GM12892 (cell line): ENCODE data around the gene INO80E. TPM values are rescaled to one million over a fixed set of nuclear protein-coding genes. Genes with fewer than 3 reads are reported as not detected.
"Not testable (repeated sequence)": the region's sequence is repeated elsewhere in the genome, so short reads cannot be mapped to it uniquely, and the experiment has no call there.

ENCODE experiments used
- DNase-seq: peaks from one replicate; pipeline ENCODE4 v3.0.0; 2011; ENCODE audit not compliant: insufficient read length
- FAIRE-seq: peaks from 2 replicates; lab custom pipeline; 2011; peaks lifted over from hg19 to GRCh38; lab: Jason Lieb, UNC
- POLR2A ChIP-seq: IDR thresholded peaks from 2 replicates; pipeline ENCODE4 v1.6.1; 2011; ENCODE audit warnings: low read depth, low read length, control low read depth
- POLR2AphosphoS5 ChIP-seq: IDR thresholded peaks from 2 replicates; pipeline ENCODE4 v1.6.1; 2011; ENCODE audit warnings: low read depth, low read length, control low read depth
- TAF1 ChIP-seq: IDR thresholded peaks from 2 replicates; pipeline ENCODE4 v1.6.1; 2011; ENCODE audit warnings: low read depth, mild to moderate bottlenecking, control low read depth, low read length, borderline replicate concordance
- polyA plus RNA-seq: library from polyadenylated mRNA; unstranded; fragments of >200 nt; gene quantifications from one replicate; pipeline ENCODE4 v1.2.1, GENCODE V29; 2012; ENCODE audit warnings: missing spikeins, inconsistent platforms; ENCODE audit not compliant: missing spikeins

Gene INO80E
- 34.5 TPM for polyA plus RNA-seq

- peak; percentile 99 for FAIRE-seq
- TF ChIP-seq TAF1 = 0 out of 2 replicates have a peak, but pooled peaks have one; percentile 55
- TF ChIP-seq POLR2AphosphoS5 = 0 out of 2 replicates have a peak, but pooled peaks have one; percentile 43
- peak; percentile 71; the same call in 1 of the 2 replicates for TF ChIP-seq POLR2A
These were observed at the start of gene INO80E for GRCh38 chr16:29995911-29996765. INO80E (plus strand) TSS chr16:29996241; CDS start chr16:29996311, 70 bp downstream.

GRCh38 chr16:29947897-29948296 is 48.1 kb upstream of the INO80E start:
- DNase-seq (no peak), FAIRE-seq (no peak)
- TF ChIP-seq POLR2AphosphoS5 = no peak
- no peak for TF ChIP-seq TAF1
- TF ChIP-seq POLR2A = no peak

More at GRCh38 chr16:29995911-29996765, at the start of gene INO80E:
- DNase-seq = peak; percentile 100

- no peak for TF ChIP-seq POLR2AphosphoS5
- no peak for TF ChIP-seq POLR2A
- FAIRE-seq (no peak), DNase-seq (no peak)
These were observed 45.1 kb upstream of the INO80E start for GRCh38 chr16:29950806-29951461.

- DNase-seq (no peak), FAIRE-seq (no peak)
These were observed 44.2 kb upstream of the INO80E start for GRCh38 chr16:29951625-29952365.

GRCh38 chr16:29958756-29959155 is 37.3 kb upstream of the INO80E start:
- DNase-seq = no peak
- no peak for TF ChIP-seq POLR2AphosphoS5
- no peak for TF ChIP-seq POLR2A
- no peak for TF ChIP-seq TAF1
- no peak for FAIRE-seq

More at GRCh38 chr16:29951625-29952365, 44.2 kb upstream of the INO80E start:
- TF ChIP-seq POLR2AphosphoS5 = no peak
- no peak for TF ChIP-seq POLR2A
- TF ChIP-seq TAF1 = no peak

GRCh38 chr16:29959293-29959692 is 36.7 kb upstream of the INO80E start:
- FAIRE-seq (no peak), DNase-seq (no peak)
- TF ChIP-seq POLR2AphosphoS5 = no peak
- TF ChIP-seq POLR2A = no peak
- TF ChIP-seq TAF1 = no peak

- FAIRE-seq, DNase-seq: not testable (repeated sequence)
These were observed 36.2 kb upstream of the INO80E start for GRCh38 chr16:29959821-29960220.

- no peak for FAIRE-seq
- DNase-seq = no peak
- TF ChIP-seq POLR2AphosphoS5 (no peak), TAF1 (no peak), POLR2A (no peak)
These were observed 34.9 kb upstream of the INO80E start for GRCh38 chr16:29961127-29961478.

- TF ChIP-seq POLR2A = peak; percentile 73; the same call in 1 of the 2 replicates
- TF ChIP-seq POLR2AphosphoS5 = peak; percentile 52; the same call in 1 of the 2 replicates
- TF ChIP-seq TAF1 = 0 out of 2 replicates have a peak, but pooled peaks have one; percentile 52
- FAIRE-seq = peak; percentile 92
These were observed 34.3 kb upstream of the INO80E start, which contains the start of gene TMEM219 for GRCh38 chr16:29961479-29962343. TMEM219 (plus strand) TSS chr16:29962079; CDS start chr16:29963144, 1,065 bp downstream.

GRCh38 chr16:29962344-29962994 is 33.6 kb upstream of the INO80E start:
- FAIRE-seq (no peak), DNase-seq (no peak)
- TF ChIP-seq POLR2A = no peak
- TF ChIP-seq TAF1 = no peak
- TF ChIP-seq POLR2AphosphoS5 = no peak

More at GRCh38 chr16:29961479-29962343, 34.3 kb upstream of the INO80E start, which contains the start of gene TMEM219:
- DNase-seq = peak; percentile 98
